SU-DHL-6 (cell line): Measurements from ENCODE around the gene POU3F2.

ENCODE experiments used
- H2AFZ ChIP-seq: fragments of 200-600 bp; sonication (generic); 2 replicates; pipeline ENCODE4 v1.6.1; 2014; ENCODE audit warnings: low read depth, mild to moderate bottlenecking, moderate library complexity, mixed read lengths, antibody characterized with exemption, low read length; ENCODE audit not compliant: severe bottlenecking
- H3F3A ChIP-seq: fragments of 200-600 bp; shearing (Covaris generic); 2 replicates; pipeline ENCODE4 v1.6.0; 2016; ENCODE audit warnings: antibody characterized with exemption, mild to moderate bottlenecking; ENCODE audit not compliant: insufficient read depth
- H3K27ac ChIP-seq: fragments of 200-600 bp; sonication (generic); 2 replicates; pipeline ENCODE4 v1.5.1; 2016; ENCODE audit warnings: low read depth, mild to moderate bottlenecking, low read length, moderate library complexity, mixed read lengths
- H3K27me3 ChIP-seq: fragments of 200-600 bp; sonication (generic), shearing (Covaris generic); 2 replicates; pipeline ENCODE4 v1.6.0; 2014; ENCODE audit warnings: mild to moderate bottlenecking, low read length
- H3K36me3 ChIP-seq: fragments of 200-600 bp; sonication (generic); 2 replicates; pipeline ENCODE4 v1.6.1; 2014; ENCODE audit warnings: mild to moderate bottlenecking, low read length, mixed read lengths
- H3K4me2 ChIP-seq: fragments of 300-600, 200-600 bp; shearing (Covaris generic), sonication (generic); 2 replicates; pipeline ENCODE4 v1.6.0; 2014; ENCODE audit warnings: low read length, low read depth, mild to moderate bottlenecking; ENCODE audit not compliant: poor library complexity, severe bottlenecking
- H3K4me3 ChIP-seq: fragments of 200-600 bp; sonication (generic); 2 replicates; pipeline ENCODE4 v1.5.1; 2014; ENCODE audit warnings: antibody characterized with exemption, low read length, mild to moderate bottlenecking, mixed read lengths; ENCODE audit not compliant: insufficient read depth, poor library complexity, severe bottlenecking
- H3K79me2 ChIP-seq: fragments of 200-600 bp; sonication (generic); 2 replicates; pipeline ENCODE4 v1.6.1; 2014; ENCODE audit warnings: mild to moderate bottlenecking, low read length, moderate library complexity; ENCODE audit not compliant: insufficient read depth
- H3K9ac ChIP-seq: fragments of 200-600 bp; sonication (generic); 2 replicates; pipeline ENCODE4 v1.7.0; 2014; ENCODE audit warnings: mild to moderate bottlenecking, low read length
- H3K9me2 ChIP-seq: fragments of 200-600 bp; sonication (generic); replicated peaks from 2 replicates; pipeline ENCODE4 v1.6.1; 2014; ENCODE audit warnings: low read length; ENCODE audit not compliant: insufficient read depth
- H3K9me3 ChIP-seq: fragments of 200-600 bp; sonication (generic); 2 replicates; pipeline ENCODE4 v1.6.1; 2014; ENCODE audit warnings: low read length, mixed read lengths; ENCODE audit not compliant: insufficient read depth
- H4K20me1 ChIP-seq: fragments of 200-600 bp; sonication (generic); 2 replicates; pipeline ENCODE4 v1.6.1; 2014; ENCODE audit warnings: low read depth, mild to moderate bottlenecking, antibody characterized with exemption, low read length, moderate library complexity, mixed read lengths
- EZH2phosphoT487 ChIP-seq: fragments of 200-600 bp; sonication (generic), shearing (Covaris generic); conservative IDR thresholded peaks from 2 replicates; pipeline ENCODE4 v1.6.1; 2018; ENCODE audit warnings: mild to moderate bottlenecking, antibody characterized with exemption, low read length, moderate library complexity, mixed read lengths
- TF ChIP-seq, protein P1 (sequence below): fragments of 200-600 bp; sonication (generic); IDR thresholded peaks from one replicate; pipeline ENCODE4 v1.5.1; 2017; ENCODE audit warnings: antibody characterized with exemption, mild to moderate bottlenecking, low read length, moderate library complexity; ENCODE audit not compliant: insufficient read depth, poor library complexity, severe bottlenecking

Gene POU3F2

GRCh38 chr6:98821756-98822405, 12.5 kb upstream of the POU3F2 start:
- TF ChIP-seq, protein P1, sequence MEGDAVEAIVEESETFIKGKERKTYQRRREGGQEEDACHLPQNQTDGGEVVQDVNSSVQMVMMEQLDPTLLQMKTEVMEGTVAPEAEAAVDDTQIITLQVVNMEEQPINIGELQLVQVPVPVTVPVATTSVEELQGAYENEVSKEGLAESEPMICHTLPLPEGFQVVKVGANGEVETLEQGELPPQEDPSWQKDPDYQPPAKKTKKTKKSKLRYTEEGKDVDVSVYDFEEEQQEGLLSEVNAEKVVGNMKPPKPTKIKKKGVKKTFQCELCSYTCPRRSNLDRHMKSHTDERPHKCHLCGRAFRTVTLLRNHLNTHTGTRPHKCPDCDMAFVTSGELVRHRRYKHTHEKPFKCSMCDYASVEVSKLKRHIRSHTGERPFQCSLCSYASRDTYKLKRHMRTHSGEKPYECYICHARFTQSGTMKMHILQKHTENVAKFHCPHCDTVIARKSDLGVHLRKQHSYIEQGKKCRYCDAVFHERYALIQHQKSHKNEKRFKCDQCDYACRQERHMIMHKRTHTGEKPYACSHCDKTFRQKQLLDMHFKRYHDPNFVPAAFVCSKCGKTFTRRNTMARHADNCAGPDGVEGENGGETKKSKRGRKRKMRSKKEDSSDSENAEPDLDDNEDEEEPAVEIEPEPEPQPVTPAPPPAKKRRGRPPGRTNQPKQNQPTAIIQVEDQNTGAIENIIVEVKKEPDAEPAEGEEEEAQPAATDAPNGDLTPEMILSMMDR: no peak
- no peak for TF ChIP-seq EZH2phosphoT487
- no peaks in the 10 kb centered on the region for H3K27me3 ChIP-seq
- H3K9ac ChIP-seq: no peak overlapping the region
- no peak overlapping the region for H3K4me2 ChIP-seq
- H4K20me1 ChIP-seq: no peaks in the 10 kb centered on the region
- no peak overlapping the region for H2AFZ ChIP-seq
- H3K4me3 ChIP-seq: no peak overlapping the region
- H3K79me2 ChIP-seq: no peaks in the 10 kb centered on the region
- no peaks in the 10 kb centered on the region for H3K36me3 ChIP-seq
- no peak overlapping the region for H3K27ac ChIP-seq
- no peaks in the 10 kb centered on the region for H3F3A ChIP-seq
- no peaks in the 10 kb centered on the region for H3K9me2 ChIP-seq
- no peaks in the 10 kb centered on the region for H3K9me3 ChIP-seq

DNA sequence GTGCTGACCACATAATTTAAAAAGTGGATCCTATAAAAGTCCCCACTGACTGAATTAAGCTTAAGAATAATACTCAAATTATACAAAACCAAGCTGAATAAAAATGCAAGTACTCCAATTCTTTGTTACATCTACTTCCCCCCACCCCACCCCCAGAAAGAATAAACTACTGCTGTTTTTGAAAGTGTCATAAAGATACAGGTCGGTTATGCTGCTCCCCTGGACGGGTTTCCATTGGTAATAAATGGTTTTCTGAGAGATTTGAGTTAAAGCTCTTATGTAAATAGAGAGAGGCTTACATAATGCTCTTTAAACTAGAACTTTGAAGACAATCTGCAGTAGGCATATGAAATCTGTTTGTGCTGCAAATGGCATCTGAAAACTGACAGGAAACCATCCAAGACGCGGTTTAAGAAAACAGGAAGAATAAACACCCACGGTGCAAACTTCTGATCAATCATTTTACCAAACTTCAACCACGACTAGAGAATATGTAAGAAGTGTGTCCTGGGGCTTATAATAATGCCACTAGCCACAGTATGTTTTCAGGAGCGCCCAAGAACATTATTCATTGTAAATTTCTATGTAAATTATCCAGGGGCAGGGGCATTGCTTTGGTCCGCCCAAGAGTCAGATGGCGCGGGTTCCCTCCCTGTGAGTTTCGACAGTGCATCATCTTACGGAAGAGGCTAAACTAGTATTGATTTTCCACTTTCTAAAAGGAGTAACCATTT, 10.8 kb upstream of the POU3F2 start:
- H3K4me3 ChIP-seq: no peak overlapping the region
- H3K9me2 ChIP-seq: no peaks in the 10 kb centered on the region
- H3F3A ChIP-seq: no peaks in the 10 kb centered on the region
- TF ChIP-seq EZH2phosphoT487: no peak
- TF ChIP-seq, protein P1: no peak
- no peaks in the 10 kb centered on the region for H4K20me1 ChIP-seq
- H3K4me2 ChIP-seq: no peak overlapping the region
- H3K27ac ChIP-seq: no peak overlapping the region
- H3K36me3 ChIP-seq: no peaks in the 10 kb centered on the region
- no peak overlapping the region for H2AFZ ChIP-seq
- H3K79me2 ChIP-seq: no peaks in the 10 kb centered on the region
- no peaks in the 10 kb centered on the region for H3K27me3 ChIP-seq
- H3K9ac ChIP-seq: no peak overlapping the region
- no peaks in the 10 kb centered on the region for H3K9me3 ChIP-seq

- Histone ChIP-seq H3K9ac (no peak overlapping the region), H4K20me1 (no peaks in the 10 kb centered on the region), H3K9me3 (no peaks in the 10 kb centered on the region), H3K36me3 (no peaks in the 10 kb centered on the region), H3F3A (no peaks in the 10 kb centered on the region), H3K27ac (no peak overlapping the region), H3K4me3 (no peak overlapping the region), H3K4me2 (no peak overlapping the region), H3K9me2 (no peaks in the 10 kb centered on the region), H2AFZ (no peak overlapping the region), H3K79me2 (no peaks in the 10 kb centered on the region), H3K27me3 (no peaks in the 10 kb centered on the region)
- TF ChIP-seq EZH2phosphoT487: no peak
- TF ChIP-seq, protein P1: no peak
Measured at GRCh38 chr6:98824162-98824901, 10.0 kb upstream of the POU3F2 start.
